Measurements from ENCODE around the gene TCF7L2.

DNA sequence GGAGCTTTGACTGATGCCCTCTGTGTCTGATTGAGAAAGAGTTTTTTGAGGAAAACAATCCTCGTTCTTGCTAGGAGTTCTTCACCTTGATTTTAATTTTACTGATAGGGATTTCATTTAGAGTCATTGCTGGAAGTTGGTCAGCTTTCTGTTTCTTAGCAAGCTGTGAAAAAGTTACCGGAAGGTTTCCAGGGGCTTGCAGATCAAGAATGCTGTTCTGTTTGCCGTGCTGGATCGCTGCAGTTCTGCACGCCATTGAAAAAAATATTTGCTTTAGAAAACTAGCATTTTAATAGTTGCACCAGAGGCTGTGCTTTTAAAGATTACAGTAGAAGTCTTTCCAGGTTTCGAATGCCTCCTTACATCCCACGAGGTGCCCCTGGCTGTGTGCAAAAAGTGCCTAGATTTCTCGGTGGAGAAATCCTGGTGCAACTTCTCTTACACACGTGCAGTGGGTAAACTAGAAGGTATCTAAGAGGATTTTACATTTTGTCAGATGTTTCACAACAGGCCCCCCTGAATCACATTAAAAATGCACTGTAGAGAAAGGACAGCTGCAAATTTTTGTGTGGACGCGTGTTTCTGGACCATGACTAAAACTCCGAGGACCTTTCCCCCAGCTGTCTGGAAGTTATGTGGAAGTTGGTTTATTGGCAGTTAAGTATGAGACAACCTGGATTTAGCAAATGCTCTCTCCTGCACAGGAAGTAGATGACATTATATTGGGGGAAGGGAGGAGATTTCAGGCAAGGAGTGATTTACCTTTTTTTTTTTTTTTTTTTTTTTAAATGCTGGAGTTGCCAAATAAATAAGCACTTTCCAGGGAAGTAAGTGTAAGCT, 5.8 kb downstream of the TCF7L2 start:
- TF ChIP-seq, protein P1, sequence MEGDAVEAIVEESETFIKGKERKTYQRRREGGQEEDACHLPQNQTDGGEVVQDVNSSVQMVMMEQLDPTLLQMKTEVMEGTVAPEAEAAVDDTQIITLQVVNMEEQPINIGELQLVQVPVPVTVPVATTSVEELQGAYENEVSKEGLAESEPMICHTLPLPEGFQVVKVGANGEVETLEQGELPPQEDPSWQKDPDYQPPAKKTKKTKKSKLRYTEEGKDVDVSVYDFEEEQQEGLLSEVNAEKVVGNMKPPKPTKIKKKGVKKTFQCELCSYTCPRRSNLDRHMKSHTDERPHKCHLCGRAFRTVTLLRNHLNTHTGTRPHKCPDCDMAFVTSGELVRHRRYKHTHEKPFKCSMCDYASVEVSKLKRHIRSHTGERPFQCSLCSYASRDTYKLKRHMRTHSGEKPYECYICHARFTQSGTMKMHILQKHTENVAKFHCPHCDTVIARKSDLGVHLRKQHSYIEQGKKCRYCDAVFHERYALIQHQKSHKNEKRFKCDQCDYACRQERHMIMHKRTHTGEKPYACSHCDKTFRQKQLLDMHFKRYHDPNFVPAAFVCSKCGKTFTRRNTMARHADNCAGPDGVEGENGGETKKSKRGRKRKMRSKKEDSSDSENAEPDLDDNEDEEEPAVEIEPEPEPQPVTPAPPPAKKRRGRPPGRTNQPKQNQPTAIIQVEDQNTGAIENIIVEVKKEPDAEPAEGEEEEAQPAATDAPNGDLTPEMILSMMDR (IDR thresholded peaks at IDR 0.05; ENCODE audit: insufficient read depth, low read length) = no peak
- TF ChIP-seq POLR2AphosphoS5 (IDR thresholded peaks at IDR 0.05; ENCODE audit: low read depth) (no peak), SPI1 (IDR thresholded peaks at IDR 0.05; ENCODE audit: borderline replicate concordance, low read depth) (no peak)
- TF ChIP-seq, protein P2, sequence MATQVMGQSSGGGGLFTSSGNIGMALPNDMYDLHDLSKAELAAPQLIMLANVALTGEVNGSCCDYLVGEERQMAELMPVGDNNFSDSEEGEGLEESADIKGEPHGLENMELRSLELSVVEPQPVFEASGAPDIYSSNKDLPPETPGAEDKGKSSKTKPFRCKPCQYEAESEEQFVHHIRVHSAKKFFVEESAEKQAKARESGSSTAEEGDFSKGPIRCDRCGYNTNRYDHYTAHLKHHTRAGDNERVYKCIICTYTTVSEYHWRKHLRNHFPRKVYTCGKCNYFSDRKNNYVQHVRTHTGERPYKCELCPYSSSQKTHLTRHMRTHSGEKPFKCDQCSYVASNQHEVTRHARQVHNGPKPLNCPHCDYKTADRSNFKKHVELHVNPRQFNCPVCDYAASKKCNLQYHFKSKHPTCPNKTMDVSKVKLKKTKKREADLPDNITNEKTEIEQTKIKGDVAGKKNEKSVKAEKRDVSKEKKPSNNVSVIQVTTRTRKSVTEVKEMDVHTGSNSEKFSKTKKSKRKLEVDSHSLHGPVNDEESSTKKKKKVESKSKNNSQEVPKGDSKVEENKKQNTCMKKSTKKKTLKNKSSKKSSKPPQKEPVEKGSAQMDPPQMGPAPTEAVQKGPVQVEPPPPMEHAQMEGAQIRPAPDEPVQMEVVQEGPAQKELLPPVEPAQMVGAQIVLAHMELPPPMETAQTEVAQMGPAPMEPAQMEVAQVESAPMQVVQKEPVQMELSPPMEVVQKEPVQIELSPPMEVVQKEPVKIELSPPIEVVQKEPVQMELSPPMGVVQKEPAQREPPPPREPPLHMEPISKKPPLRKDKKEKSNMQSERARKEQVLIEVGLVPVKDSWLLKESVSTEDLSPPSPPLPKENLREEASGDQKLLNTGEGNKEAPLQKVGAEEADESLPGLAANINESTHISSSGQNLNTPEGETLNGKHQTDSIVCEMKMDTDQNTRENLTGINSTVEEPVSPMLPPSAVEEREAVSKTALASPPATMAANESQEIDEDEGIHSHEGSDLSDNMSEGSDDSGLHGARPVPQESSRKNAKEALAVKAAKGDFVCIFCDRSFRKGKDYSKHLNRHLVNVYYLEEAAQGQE (IDR thresholded peaks at IDR 0.05; ENCODE audit: insufficient replicate concordance, low read depth) = no peak
